Keratinocyte (primary cell): ENCODE results near the gene ECE1. TPM values are rescaled to one million over a fixed set of nuclear protein-coding genes. Genes with fewer than 3 reads are reported as not detected.

Experiments
- DNase-seq: peaks from one replicate; pipeline ENCODE4 v3.0.0-alpha.2; 2011; ENCODE audit warnings: low read depth, missing footprints, low spot score
- FAIRE-seq: peaks from 2 replicates; lab custom pipeline; 2011; peaks lifted over from hg19 to GRCh38; lab: Jason Lieb, UNC
- H2AFZ ChIP-seq: 2 replicates; pipeline ENCODE4 v1.6.0; 2012; ENCODE audit warnings: low read length, control low read depth, inconsistent platforms; ENCODE audit not compliant: control insufficient read depth
- H3K27ac ChIP-seq: 2 replicates; pipeline ENCODE4 v1.5.1; 2011; ENCODE audit warnings: low read length; ENCODE audit not compliant: control insufficient read depth, insufficient read depth
- H3K27me3 ChIP-seq: 3 replicates; pipeline ENCODE4 v1.6.0; 2011; ENCODE audit warnings: low read length; ENCODE audit not compliant: control insufficient read depth, insufficient read depth; ENCODE audit errors: extremely low read depth
- H3K36me3 ChIP-seq, 2 experiments: 2 replicates in 1 of 2; 3 replicates in 1 of 2; pipeline ENCODE4 v1.5.1; 2011; ENCODE audit warnings: low read length in 2 of 2, mild to moderate bottlenecking in 1 of 2; ENCODE audit not compliant: control insufficient read depth in 2 of 2, insufficient read depth in 2 of 2; ENCODE audit errors: extremely low read depth in 1 of 2
- H3K4me1 ChIP-seq: 3 replicates; pipeline ENCODE4 v1.5.1; 2011; ENCODE audit warnings: low read length; ENCODE audit not compliant: control insufficient read depth, insufficient read depth; ENCODE audit errors: extremely low read depth
- H3K4me2 ChIP-seq: 3 replicates; pipeline ENCODE4 v1.6.0; 2011; ENCODE audit warnings: low read depth, low read length; ENCODE audit not compliant: control insufficient read depth, insufficient read depth; ENCODE audit errors: extremely low read depth
- H3K4me3 ChIP-seq, 3 experiments: fragments of 200-600 bp in 1 of 3; sonication (generic) in 1 of 3; 2 replicates in 2 of 3; 3 replicates in 1 of 3; pipeline ENCODE4 v1.5.1; 2011 to 2016; ENCODE audit warnings: low read length in 3 of 3, mild to moderate bottlenecking in 3 of 3, control low read depth in 2 of 3, inconsistent platforms in 1 of 3, low read depth in 1 of 3, mixed read lengths in 1 of 3, mixed run types in 1 of 3, moderate library complexity in 1 of 3; ENCODE audit not compliant: control insufficient read depth in 2 of 3, insufficient read depth in 2 of 3; ENCODE audit errors: extremely low read depth in 1 of 3
- H3K79me2 ChIP-seq: 2 replicates; pipeline ENCODE4 v1.6.0; 2012; ENCODE audit warnings: low read length; ENCODE audit not compliant: control insufficient read depth, insufficient read depth
- H3K9ac ChIP-seq: 3 replicates; pipeline ENCODE4 v1.6.0; 2011; ENCODE audit warnings: low read length; ENCODE audit not compliant: control insufficient read depth, insufficient read depth; ENCODE audit errors: extremely low read depth
- H3K9me1 ChIP-seq: 3 replicates; pipeline ENCODE4 v1.6.0; 2011; ENCODE audit warnings: low read length; ENCODE audit not compliant: control insufficient read depth, insufficient read depth; ENCODE audit errors: extremely low read depth
- H3K9me3 ChIP-seq: 2 replicates; pipeline ENCODE4 v1.5.1; 2012; ENCODE audit warnings: low read depth, low read length; ENCODE audit not compliant: control insufficient read depth
- H4K20me1 ChIP-seq: 3 replicates; pipeline ENCODE4 v1.6.0; 2011; ENCODE audit warnings: low read length; ENCODE audit not compliant: control insufficient read depth, insufficient read depth; ENCODE audit errors: extremely low read depth
- EZH2 ChIP-seq: IDR thresholded peaks from one replicate; pipeline ENCODE4 v1.6.1; 2012; ENCODE audit warnings: inconsistent platforms, mild to moderate bottlenecking, low read length, moderate library complexity
- dilution Hi-C: fragments of 300-500 bp; cut with MboI; formaldehyde crosslinking; loops from one replicate; pipeline ENCODE4 v1.7.0; 2020; ENCODE audit warnings: low sequenced_read_pairs; ENCODE audit not compliant: extremely low pct_ligation_motif_present
- polyA plus RNA-seq, 5 experiments: library from polyadenylated mRNA; depleted of rRNA in 3 of 5; stranded (reverse) in 3 of 5; stranded (forward) in 1 of 5; unstranded in 1 of 5; fragments of >200 nt; gene quantifications; 1 replicate in 1 of 5; 2 replicates in 3 of 5; 3 replicates in 1 of 5; pipeline versions ENCODE4 v1.2.1 to v1.2.3, GENCODE V29; 2011 to 2012; ENCODE audit warnings: missing spikeins in 2 of 5, low read depth in 1 of 5, low replicate concordance in 1 of 5
- TF ChIP-seq, protein P1 (sequence below), 3 experiments: IDR thresholded peaks in 1 of 3; conservative IDR thresholded peaks in 1 of 3; optimal IDR thresholded peaks in 1 of 3; 2 replicates in 2 of 3; 3 replicates in 1 of 3; pipeline versions ENCODE3 to v1.5.1; 2011; ENCODE audit warnings: low read length in 3 of 3, mild to moderate bottlenecking in 3 of 3, moderate library complexity in 2 of 3, control low read depth in 1 of 3, inconsistent platforms in 1 of 3; ENCODE audit not compliant: insufficient read depth in 2 of 3; ENCODE audit errors: extremely low read depth in 1 of 3

The ECE1 gene
- polyA plus RNA-seq, 1 donor (not counting 4 experiments of a cell fraction or from before 2014, with no cell fraction given) = 59.1 TPM

DNA sequence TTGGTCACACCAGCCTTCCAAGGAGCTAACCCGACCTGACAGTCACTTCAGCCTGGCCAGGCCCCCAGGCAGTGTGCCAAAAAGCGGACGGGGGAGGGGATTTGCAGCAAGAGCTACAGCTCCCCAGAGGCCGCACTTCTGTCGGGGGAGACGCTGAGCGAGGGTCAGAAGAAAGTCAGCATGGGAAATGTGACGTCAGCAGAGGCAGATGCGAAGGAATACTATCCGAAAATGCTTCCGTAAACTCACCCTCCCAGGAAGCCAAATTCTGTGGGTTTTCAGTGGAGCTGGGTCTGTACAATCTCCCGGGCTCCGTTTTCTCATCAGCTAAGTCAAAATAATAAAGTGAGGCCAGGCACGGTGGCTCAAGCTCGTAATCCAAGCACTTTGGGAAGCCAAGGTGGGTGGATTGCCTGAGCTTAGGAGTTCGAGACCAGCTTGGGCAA is 28.5 kb upstream of the ECE1 start:
- H3K4me2 ChIP-seq = no peak overlapping the region
- no peak overlapping the region for H3K27ac ChIP-seq
- H4K20me1 ChIP-seq = no peaks in the 10 kb centered on the region
- no peaks in the 10 kb centered on the region for H3K36me3 ChIP-seq
- H3K9me3 ChIP-seq = no peaks in the 10 kb centered on the region
- H3K9me1 ChIP-seq = no peaks in the 10 kb centered on the region
- no peak overlapping the region for H3K9ac ChIP-seq
- no peaks in the 10 kb centered on the region for H3K79me2 ChIP-seq
- TF ChIP-seq, protein P1, sequence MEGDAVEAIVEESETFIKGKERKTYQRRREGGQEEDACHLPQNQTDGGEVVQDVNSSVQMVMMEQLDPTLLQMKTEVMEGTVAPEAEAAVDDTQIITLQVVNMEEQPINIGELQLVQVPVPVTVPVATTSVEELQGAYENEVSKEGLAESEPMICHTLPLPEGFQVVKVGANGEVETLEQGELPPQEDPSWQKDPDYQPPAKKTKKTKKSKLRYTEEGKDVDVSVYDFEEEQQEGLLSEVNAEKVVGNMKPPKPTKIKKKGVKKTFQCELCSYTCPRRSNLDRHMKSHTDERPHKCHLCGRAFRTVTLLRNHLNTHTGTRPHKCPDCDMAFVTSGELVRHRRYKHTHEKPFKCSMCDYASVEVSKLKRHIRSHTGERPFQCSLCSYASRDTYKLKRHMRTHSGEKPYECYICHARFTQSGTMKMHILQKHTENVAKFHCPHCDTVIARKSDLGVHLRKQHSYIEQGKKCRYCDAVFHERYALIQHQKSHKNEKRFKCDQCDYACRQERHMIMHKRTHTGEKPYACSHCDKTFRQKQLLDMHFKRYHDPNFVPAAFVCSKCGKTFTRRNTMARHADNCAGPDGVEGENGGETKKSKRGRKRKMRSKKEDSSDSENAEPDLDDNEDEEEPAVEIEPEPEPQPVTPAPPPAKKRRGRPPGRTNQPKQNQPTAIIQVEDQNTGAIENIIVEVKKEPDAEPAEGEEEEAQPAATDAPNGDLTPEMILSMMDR (optimal IDR thresholded peaks at IDR 0.05 in 1 of 3, IDR thresholded peaks at IDR 0.05 in 1 of 3, conservative IDR thresholded peaks at IDR 0.05 in 1 of 3; ENCODE audit: extremely low read depth in 1 of 3, insufficient read depth in 2 of 3, low read length in 3 of 3) = no peak
- TF ChIP-seq EZH2 = no peak
- no peak for DNase-seq
- peaks cover 4% of the 10 kb centered on the region for H3K4me1 ChIP-seq
- no peaks in the 10 kb centered on the region for H3K27me3 ChIP-seq
- H3K4me3 ChIP-seq = no peak overlapping the region
- FAIRE-seq = no peak
- no peak overlapping the region for H2AFZ ChIP-seq
- dilution Hi-C loops = no loop called here

GRCh38 chr1:21318057-21318713 is 27.9 kb upstream of the ECE1 start:
- Histone ChIP-seq H3K9me3 (no peaks in the 10 kb centered on the region), H3K4me1 (peaks cover 4% of the 10 kb centered on the region), H3K4me3 (no peak overlapping the region), H3K36me3 (no peaks in the 10 kb centered on the region), H2AFZ (no peak overlapping the region), H3K79me2 (no peaks in the 10 kb centered on the region), H3K4me2 (no peak overlapping the region), H3K27me3 (no peaks in the 10 kb centered on the region), H3K9me1 (no peaks in the 10 kb centered on the region), H3K27ac (no peak overlapping the region), H4K20me1 (no peaks in the 10 kb centered on the region), H3K9ac (no peak overlapping the region)
- DNase-seq (no peak), FAIRE-seq (no peak)
- dilution Hi-C loops = no loop called here
- TF ChIP-seq, protein P1 (optimal IDR thresholded peaks at IDR 0.05 in 1 of 3, IDR thresholded peaks at IDR 0.05 in 1 of 3, conservative IDR thresholded peaks at IDR 0.05 in 1 of 3; ENCODE audit: extremely low read depth in 1 of 3, insufficient read depth in 2 of 3, low read length in 3 of 3) = no peak
